Measurements from ENCODE around the gene BET1L. TPM values are rescaled to one million over a fixed set of nuclear protein-coding genes. Genes with fewer than 3 reads are reported as not detected.

BET1L gene
- total RNA-seq, 2 experiments from 2014 or later = 16.2 to 47.4 TPM

DNA sequence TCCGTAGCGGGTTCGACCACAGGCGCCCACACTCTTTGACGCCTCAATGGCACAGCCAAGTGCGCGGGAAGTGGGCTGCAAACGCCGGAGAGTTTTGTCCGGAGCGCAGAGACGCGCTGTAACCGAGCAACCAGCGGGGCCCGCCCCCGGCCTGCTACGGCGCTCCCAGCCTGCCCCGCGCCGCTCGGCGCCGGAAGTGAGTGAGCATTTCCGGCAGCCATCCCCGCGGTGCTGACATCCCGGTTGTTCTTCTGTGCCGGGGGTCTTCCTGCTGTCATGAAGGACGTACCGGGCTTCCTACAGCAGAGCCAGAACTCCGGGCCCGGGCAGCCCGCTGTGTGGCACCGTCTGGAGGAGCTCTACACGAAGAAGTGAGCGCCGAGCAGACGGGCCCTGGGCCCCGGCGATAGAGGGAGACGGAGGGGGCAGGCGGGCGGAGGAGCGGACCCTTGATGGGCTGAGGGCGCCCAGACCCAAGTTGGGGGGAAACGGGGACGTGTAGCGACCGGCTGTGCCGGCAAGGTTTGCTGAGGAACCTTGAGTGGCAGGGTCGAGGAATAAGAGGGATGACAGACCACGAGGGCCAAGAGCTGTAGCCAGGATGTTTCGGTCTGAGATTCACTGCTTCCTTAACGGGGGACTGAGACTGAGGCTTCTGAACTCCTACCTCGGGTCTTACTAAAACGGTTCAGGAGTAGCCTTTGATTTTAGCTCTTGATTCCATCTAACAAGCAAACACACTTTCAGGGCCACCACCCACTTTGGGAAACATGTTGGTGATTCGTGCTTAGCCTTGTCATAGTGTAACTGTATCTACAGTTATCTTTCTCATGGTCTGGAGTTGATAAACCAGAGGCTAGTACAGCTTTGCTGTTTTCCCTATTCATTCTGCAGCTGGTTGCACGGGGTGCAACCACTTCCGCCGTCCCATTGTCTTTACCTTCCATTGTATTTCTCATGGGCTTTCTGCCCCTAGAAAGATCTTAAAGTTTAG is 29.9 kb upstream of the BET1L start, which contains the start of gene PSMD13:
TSS of gene PSMD13 (plus strand) at position 203 of the 994 bp plus-strand sequence. CDS start at position 277, 74 bp downstream.
- peak; percentile 89 for DNase-seq (ENCODE audit: low spot score)
- intact Hi-C loops (cut with micrococcal nuclease; ENCODE audit: unreplicated experiment) = loop anchor here (1.0 kb wide), 1 partner anchor 30 kb away; the partner anchor contains the start of genes BET1L and RIC8A
- peak within 1 kb of the TSS; percentile 89 for H3K27ac ChIP-seq (ENCODE audit: low read depth, low read length, poor library complexity, severe bottlenecking)
- H3K36me3 ChIP-seq (ENCODE audit: insufficient read depth, low read length) = peaks cover 31% of the 10 kb centered on the region
- peak within 1 kb of the TSS; percentile 79 for H2AFZ ChIP-seq (ENCODE audit: low read length)
- H3K4me2 ChIP-seq (ENCODE audit: low read length) = peak within 1 kb of the TSS; percentile 92
- no TSS peak for BruUV-seq (replicated peaks)
- H3K4me3 ChIP-seq (ENCODE audit: low read depth, low read length, poor library complexity, severe bottlenecking) = peak within 1 kb of the TSS; percentile 99
- H4K20me1 ChIP-seq (ENCODE audit: insufficient read depth, low read length) = peaks cover 10% of the 10 kb centered on the region; the same call in 1 of the 2 replicates
- H3K9me2 ChIP-seq (ENCODE audit: insufficient read depth, low read length) = no peaks in the 10 kb centered on the region
- H3K4me1 ChIP-seq (ENCODE audit: insufficient read depth, low read length, poor library complexity, severe bottlenecking) = peaks cover 19% of the 10 kb centered on the region
- CTCF ChIA-PET (ENCODE audit: unreplicated experiment) = interaction anchor here (0.6 to 1.2 kb wide), 2 partner anchors 14 to 103 kb away, joined by 3 read pairs; no protein-coding TSS in a partner anchor
- POLR2A ChIA-PET = interaction anchor here (0.8 to 2.3 kb wide), 7 partner anchors 9 to 211 kb away, joined by 3 to 9 read pairs (median 4); partner anchors contain the start of genes BET1L and RIC8A
- peaks cover 32% of the 10 kb centered on the region for H3K79me2 ChIP-seq (ENCODE audit: insufficient read depth, low read depth, low read length)
- no peak for TF ChIP-seq EZH2phosphoT487 (IDR thresholded peaks at IDR 0.05; ENCODE audit: borderline replicate concordance, low read depth, low read length)
- TF ChIP-seq, protein P1, sequence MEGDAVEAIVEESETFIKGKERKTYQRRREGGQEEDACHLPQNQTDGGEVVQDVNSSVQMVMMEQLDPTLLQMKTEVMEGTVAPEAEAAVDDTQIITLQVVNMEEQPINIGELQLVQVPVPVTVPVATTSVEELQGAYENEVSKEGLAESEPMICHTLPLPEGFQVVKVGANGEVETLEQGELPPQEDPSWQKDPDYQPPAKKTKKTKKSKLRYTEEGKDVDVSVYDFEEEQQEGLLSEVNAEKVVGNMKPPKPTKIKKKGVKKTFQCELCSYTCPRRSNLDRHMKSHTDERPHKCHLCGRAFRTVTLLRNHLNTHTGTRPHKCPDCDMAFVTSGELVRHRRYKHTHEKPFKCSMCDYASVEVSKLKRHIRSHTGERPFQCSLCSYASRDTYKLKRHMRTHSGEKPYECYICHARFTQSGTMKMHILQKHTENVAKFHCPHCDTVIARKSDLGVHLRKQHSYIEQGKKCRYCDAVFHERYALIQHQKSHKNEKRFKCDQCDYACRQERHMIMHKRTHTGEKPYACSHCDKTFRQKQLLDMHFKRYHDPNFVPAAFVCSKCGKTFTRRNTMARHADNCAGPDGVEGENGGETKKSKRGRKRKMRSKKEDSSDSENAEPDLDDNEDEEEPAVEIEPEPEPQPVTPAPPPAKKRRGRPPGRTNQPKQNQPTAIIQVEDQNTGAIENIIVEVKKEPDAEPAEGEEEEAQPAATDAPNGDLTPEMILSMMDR (conservative IDR thresholded peaks at IDR 0.05; ENCODE audit: low read length) = no peak
- H3K9me3 ChIP-seq (ENCODE audit: low read length) = no peaks in the 10 kb centered on the region

DNA sequence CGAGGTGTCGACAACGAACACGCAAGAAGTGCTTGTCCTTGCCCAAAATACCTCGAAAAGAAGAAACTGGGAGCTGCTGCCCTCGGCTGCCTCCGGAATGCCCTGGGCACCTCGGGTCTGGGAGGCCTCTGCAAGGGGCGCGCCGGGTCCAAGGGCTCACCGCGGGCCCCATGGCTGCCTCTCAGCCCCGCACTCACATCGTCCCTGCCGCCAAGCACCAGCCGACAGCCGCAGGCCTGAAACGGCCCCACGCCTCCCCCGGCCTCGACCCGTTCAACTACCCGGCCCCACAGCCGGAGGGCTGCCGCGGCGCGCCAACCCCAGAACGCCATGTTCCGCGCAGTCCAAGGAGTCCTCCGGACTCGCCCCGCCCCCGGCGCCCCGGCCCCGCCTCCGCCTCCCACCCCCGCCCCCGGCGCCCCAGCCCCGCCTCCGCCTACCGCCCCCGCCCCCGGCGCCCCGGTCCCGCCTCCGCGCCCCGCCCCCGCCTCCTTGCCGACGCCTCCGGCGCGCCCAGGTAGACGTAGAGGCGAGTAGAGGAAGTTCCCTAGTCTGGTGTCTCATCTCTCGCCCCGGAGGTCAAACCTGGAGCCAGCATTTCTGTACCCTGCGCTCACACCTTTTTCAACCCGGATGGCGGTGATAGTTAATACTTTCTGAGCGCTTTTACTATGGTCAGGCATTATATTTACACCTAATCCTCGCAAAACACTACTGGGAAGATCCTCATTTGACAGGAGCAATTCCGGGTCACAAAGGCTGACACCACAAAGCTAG is 29.0 kb upstream of the BET1L start, which contains the start of gene SIRT3:
TSS of gene SIRT3 (minus strand) at position 346 of the 777 bp plus-strand sequence. CDS start at position 332, 14 bp downstream.
- H3K4me2 ChIP-seq (ENCODE audit: low read length) = peak within 1 kb of the TSS; percentile 92
- no peaks in the 10 kb centered on the region for H3K9me3 ChIP-seq (ENCODE audit: low read length)
- ChIA-PET POLR2A (interaction anchor here (0.9 to 1.8 kb wide), 4 partner anchors 12 to 28 kb away, joined by 3 to 7 read pairs (median 5); partner anchors contain the start of genes BET1L and RIC8A), CTCF (ENCODE audit: unreplicated experiment) (no interaction called here)
- peaks cover 22% of the 10 kb centered on the region for H3K36me3 ChIP-seq (ENCODE audit: insufficient read depth, low read length)
- peak within 1 kb of the TSS; percentile 79 for H2AFZ ChIP-seq (ENCODE audit: low read length)
- H3K79me2 ChIP-seq (ENCODE audit: insufficient read depth, low read depth, low read length) = peaks cover 32% of the 10 kb centered on the region
- H3K4me1 ChIP-seq (ENCODE audit: insufficient read depth, low read length, poor library complexity, severe bottlenecking) = peaks cover 19% of the 10 kb centered on the region
- H3K9me2 ChIP-seq (ENCODE audit: insufficient read depth, low read length) = no peaks in the 10 kb centered on the region
- H3K4me3 ChIP-seq (ENCODE audit: low read depth, low read length, poor library complexity, severe bottlenecking) = peak within 1 kb of the TSS; percentile 99
- peaks cover 10% of the 10 kb centered on the region; the same call in 1 of the 2 replicates for H4K20me1 ChIP-seq (ENCODE audit: insufficient read depth, low read length)
- TF ChIP-seq, protein P1 (conservative IDR thresholded peaks at IDR 0.05; ENCODE audit: low read length) = no peak
- intact Hi-C loops (cut with micrococcal nuclease; ENCODE audit: unreplicated experiment) = loop anchor here (1.0 kb wide), 1 partner anchor 29 kb away; the partner anchor contains the start of genes BET1L and RIC8A
- DNase-seq (ENCODE audit: low spot score) = peak; percentile 94
- H3K27ac ChIP-seq (ENCODE audit: low read depth, low read length, poor library complexity, severe bottlenecking) = peak within 1 kb of the TSS; percentile 89
- no TSS peak for BruUV-seq (replicated peaks)

Data from OCI-LY7 (cell line).